HepG2 (cell line): ENCODE measurements around the gene PRPSAP1. TPM values are rescaled to one million over a fixed set of nuclear protein-coding genes. Genes with fewer than 3 reads are reported as not detected.

Experiments
- CAMTA2 ChIP-seq: sonication (generic); formaldehyde crosslinking; IDR thresholded peaks from 2 replicates; pipeline ENCODE4 v1.4.0; 2020; ENCODE audit warnings: mild to moderate bottlenecking, missing genetic modification reagents, borderline replicate concordance
- CBX2 ChIP-seq, 2 experiments: fragments of 200-600 bp in 1 of 2; sonication (generic); formaldehyde crosslinking in 1 of 2; IDR thresholded peaks; 2 replicates each; pipeline versions ENCODE4 v1.7.0 to v1.8.1; 2018 to 2022; ENCODE audit warnings: low read depth in 2 of 2, low read length in 1 of 2, mild to moderate bottlenecking in 1 of 2, missing genetic modification reagents in 1 of 2
- CREB1 ChIP-seq, 2 experiments: fragments of 450-650 bp in 1 of 2; IDR thresholded peaks; 2 replicates each; pipeline ENCODE4 v1.6.1; 2016 to 2017; ENCODE audit warnings: control low read depth in 1 of 2, mild to moderate bottlenecking in 1 of 2, missing compliant biosample characterization in 1 of 2, missing genetic modification characterization in 1 of 2
- HMG20B ChIP-seq: conservative IDR thresholded peaks from 2 replicates; pipeline ENCODE4 v1.6.1; 2016; ENCODE audit warnings: missing genetic modification reagents, missing compliant biosample characterization
- KIAA2018 ChIP-seq: sonication (generic); formaldehyde crosslinking; IDR thresholded peaks from 2 replicates; pipeline ENCODE4 v1.5.0; 2020; ENCODE audit warnings: mild to moderate bottlenecking, missing genetic modification reagents, borderline replicate concordance
- SNRNP70 ChIP-seq: fragments of 200-400 bp; formaldehyde crosslinking; IDR thresholded peaks from 2 replicates; pipeline ENCODE4 v1.6.1; 2017; ENCODE audit warnings: mild to moderate bottlenecking, low read depth, low read length, moderate library complexity
- TFDP1 ChIP-seq: IDR thresholded peaks from 2 replicates; pipeline ENCODE4 v1.6.1; 2016; ENCODE audit warnings: missing compliant biosample characterization, missing genetic modification reagents, borderline replicate concordance
- ZBTB42 ChIP-seq: sonication (generic); formaldehyde crosslinking; IDR thresholded peaks from 2 replicates; pipeline ENCODE4 v1.5.0; 2020; ENCODE audit warnings: mild to moderate bottlenecking, missing genetic modification reagents
- ZFAT ChIP-seq: sonication (generic); formaldehyde crosslinking; conservative IDR thresholded peaks from 2 replicates; pipeline ENCODE4 v1.8.1; 2023; ENCODE audit warnings: missing genetic modification reagents, inconsistent platforms
- ZNF430 ChIP-seq: sonication (generic); formaldehyde crosslinking; IDR thresholded peaks from 2 replicates; pipeline ENCODE4 v1.9.0; 2021; ENCODE audit warnings: mild to moderate bottlenecking, missing genetic modification reagents
- polyA plus RNA-seq, 8 experiments: library from polyadenylated mRNA; depleted of rRNA in 3 of 8; stranded (reverse) in 7 of 8; unstranded in 1 of 8; fragments of >200 nt; fragmentation: Illumina TruSeq in 4 of 8; extraction: Trizol in 4 of 8; gene quantifications; 2 replicates each; pipeline versions ENCODE4 v1.2.1 to v1.2.3, GENCODE V29; 2011 to 2016; ENCODE audit warnings: low read depth in 4 of 8, missing spikeins in 1 of 8, mixed read lengths in 1 of 8; ENCODE audit not compliant: insufficient read depth in 1 of 8
- total RNA-seq, 5 experiments: library from RNA; depleted of rRNA; stranded (reverse); fragments of >200 nt; fragmentation: Illumina TruSeq; extraction: Trizol; gene quantifications; 2 replicates each; pipeline ENCODE4 v1.2.3, GENCODE V29; 2016; ENCODE audit warnings: low read depth in 1 of 5
- TF ChIP-seq, protein P1 (sequence below): conservative IDR thresholded peaks from 2 replicates; pipeline ENCODE4 v1.6.1; 2018; ENCODE audit warnings: missing genetic modification reagents
- TF ChIP-seq, protein P2 (sequence below), 2 experiments: IDR thresholded peaks; 2 replicates each; pipeline ENCODE4 v1.6.1; 2011 to 2012; ENCODE audit warnings: low read length in 2 of 2, borderline replicate concordance in 1 of 2, low read depth in 1 of 2, mild to moderate bottlenecking in 1 of 2, moderate library complexity in 1 of 2

PRPSAP1 gene
- total and polyA plus RNA-seq, 2 of the 13 experiments (the other 11 are each of a cell fraction or from before 2014, with no cell fraction given), result 91.1 to 314 TPM

DNA sequence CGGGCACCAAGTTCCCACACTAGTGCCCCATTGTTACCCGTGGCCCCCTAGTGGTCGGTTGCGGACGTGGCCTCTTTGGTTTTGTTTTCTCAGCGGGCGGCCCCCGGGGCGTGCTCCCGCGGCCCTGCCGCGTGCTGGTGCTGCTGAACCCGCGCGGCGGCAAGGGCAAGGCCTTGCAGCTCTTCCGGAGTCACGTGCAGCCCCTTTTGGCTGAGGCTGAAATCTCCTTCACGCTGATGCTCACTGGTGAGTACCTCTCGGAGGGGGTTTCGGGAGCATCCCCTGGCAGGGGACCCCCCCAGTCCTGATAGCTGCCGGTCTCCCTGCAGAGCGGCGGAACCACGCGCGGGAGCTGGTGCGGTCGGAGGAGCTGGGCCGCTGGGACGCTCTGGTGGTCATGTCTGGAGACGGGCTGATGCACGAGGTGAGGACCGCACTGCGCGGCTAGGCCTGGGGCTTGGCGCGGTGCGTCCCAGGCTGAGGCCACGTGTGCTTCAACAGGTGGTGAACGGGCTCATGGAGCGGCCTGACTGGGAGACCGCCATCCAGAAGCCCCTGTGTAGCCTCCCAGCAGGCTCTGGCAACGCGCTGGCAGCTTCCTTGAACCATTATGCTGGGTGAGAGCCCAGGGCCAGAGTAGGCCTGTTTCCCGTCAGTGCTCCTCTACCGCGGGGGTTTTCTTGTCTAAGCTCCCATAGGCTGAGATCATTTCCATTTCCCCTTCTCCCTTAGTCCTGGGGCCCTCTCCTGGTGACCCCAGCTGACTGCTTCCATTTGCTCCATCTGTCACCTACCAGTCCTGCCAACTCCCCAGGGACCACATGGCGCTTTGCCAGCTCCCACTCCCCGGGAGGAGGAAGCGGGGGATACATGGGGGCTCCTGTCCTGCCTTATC lies 32.4 kb upstream of the PRPSAP1 start (continued):
- TF ChIP-seq KIAA2018 (CRISPR knock-in tag) (peak; percentile 93), ZFAT (CRISPR knock-in tag) (peak; percentile 97), CREB1 (IDR thresholded peaks at IDR 0.05) (no peak), CREB1 (CRISPR knock-in tag; IDR thresholded peaks at IDR 0.05) (no peak), CAMTA2 (CRISPR knock-in tag) (no peak), HMG20B (peak; percentile 58; the same call in 1 of the 2 replicates), CBX2 (IDR thresholded peaks at IDR 0.05; ENCODE audit: low read depth, low read length) (no peak), CBX2 (CRISPR knock-in tag; IDR thresholded peaks at IDR 0.05; ENCODE audit: low read depth) (no peak), ZNF430 (CRISPR knock-in tag) (peak; percentile 100), TFDP1 (CRISPR knock-in tag) (peak; percentile 96), ZBTB42 (peak; percentile 89), SNRNP70 (no peak)
- TF ChIP-seq, protein P1, sequence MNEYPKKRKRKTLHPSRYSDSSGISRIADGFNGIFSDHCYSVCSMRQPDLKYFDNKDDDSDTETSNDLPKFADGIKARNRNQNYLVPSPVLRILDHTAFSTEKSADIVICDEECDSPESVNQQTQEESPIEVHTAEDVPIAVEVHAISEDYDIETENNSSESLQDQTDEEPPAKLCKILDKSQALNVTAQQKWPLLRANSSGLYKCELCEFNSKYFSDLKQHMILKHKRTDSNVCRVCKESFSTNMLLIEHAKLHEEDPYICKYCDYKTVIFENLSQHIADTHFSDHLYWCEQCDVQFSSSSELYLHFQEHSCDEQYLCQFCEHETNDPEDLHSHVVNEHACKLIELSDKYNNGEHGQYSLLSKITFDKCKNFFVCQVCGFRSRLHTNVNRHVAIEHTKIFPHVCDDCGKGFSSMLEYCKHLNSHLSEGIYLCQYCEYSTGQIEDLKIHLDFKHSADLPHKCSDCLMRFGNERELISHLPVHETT (CRISPR knock-in tag), result peak; percentile 74
- TF ChIP-seq, protein P2, sequence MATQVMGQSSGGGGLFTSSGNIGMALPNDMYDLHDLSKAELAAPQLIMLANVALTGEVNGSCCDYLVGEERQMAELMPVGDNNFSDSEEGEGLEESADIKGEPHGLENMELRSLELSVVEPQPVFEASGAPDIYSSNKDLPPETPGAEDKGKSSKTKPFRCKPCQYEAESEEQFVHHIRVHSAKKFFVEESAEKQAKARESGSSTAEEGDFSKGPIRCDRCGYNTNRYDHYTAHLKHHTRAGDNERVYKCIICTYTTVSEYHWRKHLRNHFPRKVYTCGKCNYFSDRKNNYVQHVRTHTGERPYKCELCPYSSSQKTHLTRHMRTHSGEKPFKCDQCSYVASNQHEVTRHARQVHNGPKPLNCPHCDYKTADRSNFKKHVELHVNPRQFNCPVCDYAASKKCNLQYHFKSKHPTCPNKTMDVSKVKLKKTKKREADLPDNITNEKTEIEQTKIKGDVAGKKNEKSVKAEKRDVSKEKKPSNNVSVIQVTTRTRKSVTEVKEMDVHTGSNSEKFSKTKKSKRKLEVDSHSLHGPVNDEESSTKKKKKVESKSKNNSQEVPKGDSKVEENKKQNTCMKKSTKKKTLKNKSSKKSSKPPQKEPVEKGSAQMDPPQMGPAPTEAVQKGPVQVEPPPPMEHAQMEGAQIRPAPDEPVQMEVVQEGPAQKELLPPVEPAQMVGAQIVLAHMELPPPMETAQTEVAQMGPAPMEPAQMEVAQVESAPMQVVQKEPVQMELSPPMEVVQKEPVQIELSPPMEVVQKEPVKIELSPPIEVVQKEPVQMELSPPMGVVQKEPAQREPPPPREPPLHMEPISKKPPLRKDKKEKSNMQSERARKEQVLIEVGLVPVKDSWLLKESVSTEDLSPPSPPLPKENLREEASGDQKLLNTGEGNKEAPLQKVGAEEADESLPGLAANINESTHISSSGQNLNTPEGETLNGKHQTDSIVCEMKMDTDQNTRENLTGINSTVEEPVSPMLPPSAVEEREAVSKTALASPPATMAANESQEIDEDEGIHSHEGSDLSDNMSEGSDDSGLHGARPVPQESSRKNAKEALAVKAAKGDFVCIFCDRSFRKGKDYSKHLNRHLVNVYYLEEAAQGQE (IDR thresholded peaks at IDR 0.05; ENCODE audit: borderline replicate concordance in 1 of 2, low read depth in 1 of 2, low read length in 2 of 2), result no peak
